GM19328 (cell line): ENCODE data around the gene TMEM176B.
"Not testable (repeated sequence)": the region's sequence is repeated elsewhere in the genome, so short reads cannot be mapped to it uniquely, and the experiment has no call there.

Experiments used
- ATAC-seq: cut with Tn5 transposase; IDR thresholded peaks from one replicate; pipeline ENCODE4 v1.9.1; 2021; ENCODE audit warnings: mild to moderate bottlenecking, moderate library complexity; ENCODE audit not compliant: unreplicated experiment

Gene TMEM176B

GRCh38 chr7:150791746-150792452 lies 8.3 kb downstream of the TMEM176B start:
- no peak for ATAC-seq

DNA sequence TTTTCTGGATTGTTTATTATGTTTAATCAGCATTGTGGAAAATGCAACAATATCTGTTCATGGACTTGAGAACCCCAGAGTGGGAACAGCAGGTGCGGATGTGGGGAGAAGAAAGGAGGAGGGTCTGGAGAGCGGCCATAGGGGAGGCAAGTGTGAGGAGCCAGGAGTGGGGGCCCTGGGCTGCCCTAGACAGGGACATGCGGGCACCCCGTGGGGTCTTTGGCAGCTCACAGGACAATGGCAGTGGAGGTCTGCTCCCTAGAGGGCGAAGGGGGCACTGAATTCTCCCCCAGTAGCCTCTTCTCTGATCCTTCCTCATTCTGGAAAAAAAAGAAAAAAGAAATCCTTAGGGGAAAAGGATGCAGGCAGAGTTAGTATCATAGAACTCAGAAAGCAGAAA lies 8.9 kb downstream of the TMEM176B start:
- ATAC-seq = no peak

DNA sequence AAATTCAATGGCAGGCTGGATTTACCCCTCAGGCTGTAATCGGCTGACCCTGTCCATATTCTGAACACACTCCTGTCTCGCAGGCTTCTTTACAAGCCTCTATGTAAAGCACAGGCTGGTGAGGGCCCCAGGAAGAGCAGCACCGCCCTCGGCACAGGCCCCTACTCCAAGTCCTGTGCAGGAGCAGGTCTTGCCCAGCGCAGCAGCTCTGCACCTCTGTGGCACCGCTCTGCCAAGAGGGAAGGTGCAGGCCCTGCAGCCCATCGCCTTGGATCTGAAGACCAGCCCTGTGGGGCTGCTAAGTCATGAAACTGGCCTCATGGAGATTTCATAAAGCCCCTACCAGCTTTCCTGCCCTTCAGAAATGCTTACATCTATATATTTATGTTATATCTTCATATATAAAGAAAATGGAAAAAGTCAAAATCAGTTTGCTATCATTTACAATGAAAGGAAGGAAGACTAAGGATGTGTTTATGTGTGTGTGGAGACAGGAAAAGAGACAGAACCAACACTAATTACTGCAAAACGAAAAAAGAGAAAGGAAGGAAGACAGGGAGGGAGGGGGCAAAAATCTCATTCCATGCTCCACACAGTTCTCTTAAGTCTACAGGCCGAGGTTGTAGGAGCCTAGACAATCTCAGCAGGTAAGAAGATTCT lies 9.6 kb downstream of the TMEM176B start:
- ATAC-seq = no peak

GRCh38 chr7:150788474-150789269 lies 11.5 kb downstream of the TMEM176B start:
- no peak for ATAC-seq

DNA sequence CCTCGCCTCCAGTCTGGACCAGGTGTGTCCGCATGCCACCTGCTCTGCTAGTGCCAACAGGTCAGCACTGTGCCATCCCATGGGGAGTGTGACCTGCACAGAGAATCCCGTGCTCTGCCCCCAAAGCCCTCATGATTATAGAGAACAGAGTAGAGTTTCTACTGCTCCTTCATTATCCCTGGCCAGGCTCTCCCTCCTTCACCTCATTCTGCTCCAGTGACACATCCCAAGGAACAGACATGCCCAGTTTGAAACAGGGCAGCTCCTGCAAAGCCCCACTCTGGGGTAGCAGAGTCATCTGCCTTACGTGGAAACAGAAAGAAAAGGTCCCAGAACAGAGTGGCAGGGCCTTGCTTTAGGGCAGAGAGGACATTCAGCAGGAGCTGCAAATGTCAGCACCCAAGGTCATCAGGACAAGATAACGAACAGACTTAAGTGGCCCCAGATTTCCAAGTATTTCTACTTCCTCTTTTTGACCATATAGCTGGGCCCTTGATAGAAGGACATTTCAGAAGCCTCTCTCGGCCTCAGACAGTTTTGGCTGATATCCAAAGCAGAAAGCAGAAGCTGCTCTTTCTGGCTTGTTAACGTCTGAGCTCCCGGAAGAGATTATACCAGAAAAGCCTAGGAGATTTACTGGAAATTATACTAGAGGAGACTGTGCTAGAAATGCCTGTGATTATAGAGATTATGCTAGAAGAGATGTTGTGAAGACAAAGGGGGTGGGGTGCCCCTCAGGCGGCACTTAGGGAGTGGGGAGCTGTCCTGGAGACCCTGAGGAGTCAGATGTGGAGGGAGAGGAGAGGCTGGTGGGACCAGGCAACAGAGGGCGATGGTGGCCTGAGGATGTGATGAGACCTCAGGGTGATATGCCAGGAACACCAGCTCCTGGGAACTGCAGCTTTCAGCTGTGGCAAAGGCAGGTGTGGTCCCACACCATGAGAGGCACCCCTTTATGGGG lies 12.6 kb downstream of the TMEM176B start:
- no peak for ATAC-seq

DNA sequence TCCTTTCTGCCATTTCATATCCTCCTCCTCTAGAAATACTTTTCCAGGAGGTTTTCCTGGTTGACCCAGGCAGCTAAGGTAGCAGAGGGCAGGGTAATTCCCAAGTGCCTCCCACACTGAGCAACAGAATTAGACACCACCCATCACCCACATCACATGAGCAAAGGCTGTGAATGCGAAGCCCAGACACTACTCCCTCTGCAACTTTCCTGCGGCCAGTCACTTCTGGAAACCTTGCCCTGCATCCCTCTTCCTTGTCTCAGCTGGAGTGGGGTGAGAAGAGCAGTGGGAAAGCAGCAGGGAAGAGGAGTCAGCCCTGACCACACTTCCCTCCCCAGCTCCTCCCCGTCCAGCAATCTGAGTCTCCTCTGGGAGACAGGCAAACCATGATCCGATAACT lies 15.2 kb downstream of the TMEM176B start:
- no peak for ATAC-seq

DNA sequence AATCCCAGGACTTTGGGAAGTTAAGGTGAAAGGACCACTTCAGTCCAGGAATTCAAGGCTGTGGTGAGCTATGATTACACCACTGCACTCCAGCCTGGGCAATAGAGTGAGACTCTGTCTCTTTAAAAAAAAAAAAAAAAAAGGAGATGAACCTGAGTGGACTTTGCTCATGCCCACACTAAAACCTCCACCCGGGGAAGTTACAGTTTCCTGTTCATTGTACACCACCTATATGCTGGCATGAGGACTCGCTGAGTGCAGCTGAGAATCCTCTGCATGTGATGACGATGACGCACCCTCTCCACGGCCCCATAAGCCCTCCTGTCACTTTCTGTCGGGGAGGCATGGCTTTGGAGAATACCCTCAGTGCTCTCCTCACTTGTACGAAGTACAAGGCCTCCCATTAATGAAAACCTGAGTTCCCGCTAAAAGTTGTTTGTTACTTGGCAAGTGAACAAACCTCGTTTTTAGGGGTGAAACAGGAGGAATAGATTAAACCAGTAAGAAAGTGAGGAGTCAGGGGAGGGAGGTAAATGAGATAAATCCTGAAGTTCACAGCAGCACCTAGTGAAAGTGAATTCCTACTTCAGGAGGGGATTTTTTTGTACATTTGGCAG lies 15.9 kb downstream of the TMEM176B start:
- no peak for ATAC-seq

GRCh38 chr7:150781961-150782360 lies 18.2 kb downstream of the TMEM176B start:
- no peak for ATAC-seq

DNA sequence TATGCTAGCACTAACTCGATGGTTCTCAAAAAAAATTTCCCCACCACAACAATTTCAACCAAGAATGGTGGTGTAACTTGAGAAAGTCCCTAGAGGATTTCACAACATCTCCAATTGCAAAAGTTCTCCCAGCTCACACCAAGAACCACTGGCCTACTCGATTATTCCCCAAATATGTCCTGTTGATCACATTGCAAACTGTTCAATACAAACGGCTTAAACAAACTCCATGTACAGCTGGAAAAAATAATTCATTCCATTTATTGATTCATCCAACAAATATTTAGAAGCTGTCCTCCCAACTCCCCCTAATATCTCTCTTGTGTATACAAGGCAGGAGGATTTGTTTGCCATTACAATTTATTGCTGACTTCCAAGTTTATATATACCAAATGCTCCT lies 19.1 kb downstream of the TMEM176B start:
- no peak for ATAC-seq

GRCh38 chr7:150780292-150780691 lies 19.9 kb downstream of the TMEM176B start:
- ATAC-seq = no peak

DNA sequence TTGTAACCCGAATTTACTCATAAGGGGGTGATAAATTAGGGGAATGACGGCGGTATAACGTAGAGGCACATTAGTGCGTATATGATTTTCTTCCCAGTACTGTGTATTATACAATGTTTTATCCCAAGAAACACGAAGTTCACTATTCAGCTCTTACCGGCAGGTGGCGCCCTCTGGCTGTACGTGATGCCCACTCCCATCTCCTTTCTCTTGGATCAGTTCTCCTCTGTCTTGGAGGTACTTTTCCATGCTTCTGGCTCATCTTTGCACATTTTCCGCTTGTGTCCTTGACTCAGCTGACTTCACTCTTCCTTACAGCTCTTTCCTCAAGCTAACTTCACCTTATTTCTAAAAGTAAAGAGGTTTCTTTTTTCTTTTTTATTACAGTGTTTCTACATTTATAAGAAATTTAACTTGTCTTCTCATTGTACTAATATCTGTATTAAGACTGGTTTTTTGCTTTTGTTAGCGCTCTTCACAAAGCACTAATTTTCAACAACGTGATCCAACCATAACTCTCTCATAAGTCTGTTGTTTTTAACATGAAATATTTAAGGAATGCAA lies 21.3 kb downstream of the TMEM176B start:
- ATAC-seq = no peak

GRCh38 chr7:150778014-150778737 lies 22.0 kb downstream of the TMEM176B start:
- ATAC-seq = no peak

GRCh38 chr7:150774131-150774530 lies 26.0 kb downstream of the TMEM176B start:
- not testable (repeated sequence) for ATAC-seq

DNA sequence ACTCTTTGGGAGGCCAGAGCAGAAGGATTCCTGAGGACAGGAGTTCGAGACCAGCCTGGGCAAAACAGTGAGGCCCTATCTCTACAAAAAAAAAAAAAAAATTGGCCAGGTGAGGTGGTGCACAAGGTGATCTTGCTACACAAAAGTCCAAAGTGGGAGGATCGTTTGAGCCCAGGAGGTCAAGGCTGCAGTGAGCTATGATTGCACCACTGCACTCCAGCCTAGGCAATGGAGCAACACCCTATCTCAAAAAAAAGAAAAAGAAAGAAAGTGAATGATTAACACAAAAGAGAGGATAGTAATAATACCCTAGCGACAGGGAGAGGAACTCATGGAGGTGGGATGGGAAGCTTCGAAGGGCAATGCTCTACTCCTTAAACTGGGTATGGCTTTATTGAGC lies 30.4 kb downstream of the TMEM176B start:
- no peak for ATAC-seq

GRCh38 chr7:150766334-150766709 lies 33.8 kb downstream of the TMEM176B start:
- no peak for ATAC-seq

DNA sequence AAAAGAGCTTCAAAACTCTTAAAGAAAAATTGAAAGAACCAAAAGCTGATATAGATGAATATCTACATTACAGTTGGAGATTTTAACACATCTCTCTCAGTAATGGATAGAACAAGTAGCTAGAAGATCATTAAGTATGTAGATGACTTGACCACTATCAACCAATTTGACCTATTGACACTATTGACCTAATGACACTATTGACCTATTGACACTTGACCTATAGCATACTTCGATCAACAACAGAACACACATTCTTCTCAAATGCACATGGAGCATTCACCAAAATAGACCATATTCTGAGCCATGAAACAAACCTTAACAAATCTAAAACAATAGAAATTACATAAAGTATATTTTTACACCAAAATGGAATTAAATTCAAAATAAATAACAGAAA lies 40.7 kb downstream of the TMEM176B start:
- no peak for ATAC-seq

DNA sequence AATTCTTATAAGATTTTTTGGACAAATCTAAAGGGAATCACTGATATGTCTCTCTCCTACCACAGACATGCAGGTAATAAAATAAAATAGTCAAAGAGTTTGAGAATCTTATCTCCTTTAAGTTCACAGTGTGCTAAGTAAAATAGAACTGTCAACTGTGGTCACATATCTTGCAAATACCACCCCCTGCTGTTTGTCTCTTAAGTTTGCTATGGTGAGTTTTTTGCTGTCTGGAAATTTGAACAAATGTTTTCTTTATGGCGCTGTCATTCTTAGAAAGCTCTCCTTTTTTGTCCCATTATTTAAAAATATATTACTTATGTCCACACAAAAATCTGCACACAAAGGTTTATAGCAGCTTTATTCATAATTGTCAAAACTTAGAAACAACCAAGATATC lies 43.3 kb downstream of the TMEM176B start:
- ATAC-seq = no peak

- ATAC-seq = no peak
These were observed 44.0 kb downstream of the TMEM176B start for GRCh38 chr7:150756166-150756565.

DNA sequence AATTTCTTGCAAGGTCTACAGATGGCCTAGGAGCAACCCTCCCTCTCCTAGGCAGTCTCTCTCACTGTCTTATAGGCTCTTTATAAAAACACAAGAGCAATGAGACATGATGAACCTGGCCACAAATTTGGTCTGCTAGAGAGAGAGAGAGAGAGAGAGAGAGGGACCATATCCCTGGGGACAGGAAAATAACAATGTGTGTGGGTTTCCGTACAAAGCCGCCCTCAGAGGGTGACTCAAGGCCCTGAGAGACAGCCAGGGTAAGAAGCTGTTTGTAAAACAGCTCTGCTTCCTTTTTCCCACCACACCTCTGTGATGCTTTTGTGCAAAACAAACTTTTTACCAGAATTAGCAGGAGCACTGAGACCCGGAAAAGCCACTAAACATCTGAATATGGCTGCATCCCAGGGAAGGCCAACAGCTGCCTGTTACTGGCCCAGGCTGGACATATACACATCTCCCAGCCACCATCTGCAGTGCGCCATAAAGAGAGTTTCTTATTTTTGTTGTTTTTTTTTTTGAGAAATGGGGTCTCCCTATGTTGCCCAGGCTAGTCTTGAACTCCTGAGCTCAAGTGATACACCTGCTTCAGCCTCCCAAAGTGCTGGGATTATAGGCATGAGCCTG lies 44.6 kb downstream of the TMEM176B start:
- ATAC-seq = no peak
